GM23338 (cell line): ENCODE measurements around the gene OR51B2. TPM values are rescaled to one million over a fixed set of nuclear protein-coding genes. Genes with fewer than 3 reads are reported as not detected.
"Not testable (repeated sequence)": the region's sequence is repeated elsewhere in the genome, so short reads cannot be mapped to it uniquely, and the experiment has no call there.

ENCODE experiments used
- ATAC-seq: fragments of 200-7000 bp; cut with Tn5 transposase; 3 replicates; pipeline ENCODE4 v1.9.1; 2020
- DNase-seq: peaks from one replicate; pipeline ENCODE4 v3.0.0-alpha.2; 2015; ENCODE audit warnings: low spot score
- H2AFZ ChIP-seq: fragments of 200-600 bp; sonication (generic); 2 replicates; pipeline ENCODE4 v1.8.0; 2016; ENCODE audit warnings: antibody characterized with exemption, mild to moderate bottlenecking, moderate library complexity
- H3F3A ChIP-seq: fragments of 200-600 bp; sonication (generic); replicated peaks from 2 replicates; pipeline ENCODE4 v1.8.0; 2017; ENCODE audit warnings: antibody characterized with exemption, mixed run types, low read depth
- H3K27ac ChIP-seq: fragments of 200-600 bp; sonication (generic); 2 replicates; pipeline ENCODE4 v1.6.1; 2016; ENCODE audit warnings: low read depth
- H3K27me3 ChIP-seq: fragments of 200-600 bp; sonication (generic); 2 replicates; pipeline ENCODE4 v1.8.0; 2016; ENCODE audit warnings: mild to moderate bottlenecking, mixed run types, moderate library complexity; ENCODE audit not compliant: insufficient read depth
- H3K36me3 ChIP-seq: fragments of 200-600 bp; sonication (generic); 2 replicates; pipeline ENCODE4 v1.8.0; 2016; ENCODE audit warnings: mild to moderate bottlenecking; ENCODE audit not compliant: insufficient read depth
- H3K4me1 ChIP-seq: fragments of 200-600 bp; sonication (generic); 2 replicates; pipeline ENCODE4 v1.8.0; 2016; ENCODE audit warnings: mild to moderate bottlenecking, moderate library complexity; ENCODE audit not compliant: insufficient read depth
- H3K4me2 ChIP-seq: fragments of 200-600 bp; sonication (generic); 2 replicates; pipeline ENCODE4 v1.7.1; 2017; ENCODE audit warnings: mixed run types
- H3K4me3 ChIP-seq: fragments of 200-600 bp; sonication (generic); 2 replicates; pipeline ENCODE4 v1.6.1; 2016; ENCODE audit warnings: mixed run types
- H3K79me2 ChIP-seq: fragments of 200-600 bp; sonication (generic); replicated peaks from 2 replicates; pipeline ENCODE4 v1.8.0; 2017; ENCODE audit warnings: mild to moderate bottlenecking; ENCODE audit not compliant: insufficient read depth
- H3K9me2 ChIP-seq: fragments of 200-600 bp; sonication (generic); 2 replicates; pipeline ENCODE4 v1.8.0; 2017; ENCODE audit not compliant: insufficient read depth
- H4K20me1 ChIP-seq: fragments of 200-600 bp; sonication (generic); replicated peaks from 2 replicates; pipeline ENCODE4 v1.8.0; 2017; ENCODE audit warnings: mild to moderate bottlenecking; ENCODE audit not compliant: insufficient read depth
- H3K27ac Mint-ChIP-seq: 2 replicates; pipeline ENCODE4 v1.8.0; 2020; ENCODE audit warnings: inconsistent platforms, mild to moderate bottlenecking, moderate library complexity, mixed read lengths
- H3K27me3 Mint-ChIP-seq: 3 replicates; pipeline ENCODE4 v1.8.0; 2022; ENCODE audit warnings: low read depth, mild to moderate bottlenecking, moderate library complexity, mixed read lengths, inconsistent platforms; ENCODE audit not compliant: insufficient read depth, poor library complexity
- H3K36me3 Mint-ChIP-seq: 3 replicates; pipeline ENCODE4 v1.8.0; 2021; ENCODE audit warnings: low read depth, mild to moderate bottlenecking, inconsistent platforms, moderate library complexity, mixed read lengths
- H3K4me1 Mint-ChIP-seq: 3 replicates; pipeline ENCODE4 v1.8.0; 2020; ENCODE audit warnings: mild to moderate bottlenecking, inconsistent platforms, mixed read lengths
- H3K4me3 Mint-ChIP-seq: 3 replicates; pipeline ENCODE4 v1.8.0; 2021; ENCODE audit warnings: moderate library complexity, mild to moderate bottlenecking, inconsistent platforms, mixed read lengths
- H3K9me3 Mint-ChIP-seq: 3 replicates; pipeline ENCODE4 v1.8.0; 2020; ENCODE audit warnings: moderate library complexity, mild to moderate bottlenecking, inconsistent platforms, mixed read lengths
- CREB1 ChIP-seq: fragments of 250-450 bp; sonication (Bioruptor Pico); IDR thresholded peaks from 2 replicates; pipeline ENCODE4 v1.5.0; 2020; ENCODE audit warnings: low read depth, mild to moderate bottlenecking, moderate library complexity
- EZH2 ChIP-seq: fragments of 200-600 bp; sonication (generic); IDR thresholded peaks from one replicate; pipeline ENCODE4 v1.8.0; 2017; ENCODE audit warnings: antibody characterized with exemption, mild to moderate bottlenecking, low read depth; ENCODE audit not compliant: unreplicated experiment
- EZH2phosphoT487 ChIP-seq: fragments of 200-600 bp; sonication (generic); IDR thresholded peaks from one replicate; pipeline ENCODE4 v1.8.1; 2018; ENCODE audit warnings: antibody characterized with exemption; ENCODE audit not compliant: unreplicated experiment
- JUNB ChIP-seq: IDR thresholded peaks from one replicate; pipeline ENCODE4 v1.6.1; 2016; ENCODE audit warnings: antibody characterized with exemption; ENCODE audit not compliant: unreplicated experiment
- NANOG ChIP-seq: IDR thresholded peaks from 2 replicates; pipeline ENCODE4 v1.6.1; 2016; ENCODE audit warnings: antibody characterized with exemption, borderline replicate concordance
- POLR2AphosphoS5 ChIP-seq: IDR thresholded peaks from 2 replicates; pipeline ENCODE4 v1.6.1; 2016; ENCODE audit warnings: antibody characterized with exemption, low read depth
- REST ChIP-seq: IDR thresholded peaks from one replicate; pipeline ENCODE4 v1.6.1; 2018; ENCODE audit warnings: antibody characterized with exemption; ENCODE audit not compliant: unreplicated experiment
- STAT1 ChIP-seq: IDR thresholded peaks from one replicate; pipeline ENCODE4 v1.6.1; 2016; ENCODE audit warnings: antibody characterized with exemption; ENCODE audit not compliant: unreplicated experiment
- ZNF114 ChIP-seq: fragments of 250-450 bp; sonication (Bioruptor Pico); IDR thresholded peaks from 2 replicates; pipeline ENCODE4 v1.5.0; 2020; ENCODE audit warnings: mild to moderate bottlenecking, moderate library complexity
- ZNF331 ChIP-seq: fragments of 250-450 bp; sonication (Bioruptor Pico); IDR thresholded peaks from 2 replicates; pipeline ENCODE4 v1.5.0; 2020; ENCODE audit warnings: low read depth, mild to moderate bottlenecking, moderate library complexity
- polyA plus RNA-seq: library from polyadenylated mRNA; unstranded; fragments of >200 nt; fragmentation: Nextera tagmentation; extraction: Ambion mirVana; gene quantifications from 2 replicates; pipeline ENCODE4 v1.2.1, GENCODE V29; 2016
- total RNA-seq: library from RNA; depleted of rRNA; stranded (reverse); fragments of >200 nt; shearing (Covaris generic); gene quantifications from 2 replicates; pipeline ENCODE4 v1.2.3, GENCODE V29; 2014
- TF ChIP-seq, protein P1 (sequence below), 2 experiments: fragments of 200-600 bp in 1 of 2; sonication (generic) in 1 of 2; conservative IDR thresholded peaks; 2 replicates each; pipeline versions ENCODE4 v1.5.1 to v1.6.1; 2016 to 2017; ENCODE audit warnings: antibody characterized with exemption in 2 of 2, low read depth in 2 of 2, mild to moderate bottlenecking in 2 of 2, moderate library complexity in 1 of 2
- TF ChIP-seq, protein P2 (sequence below): IDR thresholded peaks from 2 replicates; pipeline ENCODE4 v1.6.1; 2016; ENCODE audit warnings: antibody characterized with exemption

OR51B2 gene
- total and polyA plus RNA-seq, 2 experiments from 2014 or later, result not detected

DNA sequence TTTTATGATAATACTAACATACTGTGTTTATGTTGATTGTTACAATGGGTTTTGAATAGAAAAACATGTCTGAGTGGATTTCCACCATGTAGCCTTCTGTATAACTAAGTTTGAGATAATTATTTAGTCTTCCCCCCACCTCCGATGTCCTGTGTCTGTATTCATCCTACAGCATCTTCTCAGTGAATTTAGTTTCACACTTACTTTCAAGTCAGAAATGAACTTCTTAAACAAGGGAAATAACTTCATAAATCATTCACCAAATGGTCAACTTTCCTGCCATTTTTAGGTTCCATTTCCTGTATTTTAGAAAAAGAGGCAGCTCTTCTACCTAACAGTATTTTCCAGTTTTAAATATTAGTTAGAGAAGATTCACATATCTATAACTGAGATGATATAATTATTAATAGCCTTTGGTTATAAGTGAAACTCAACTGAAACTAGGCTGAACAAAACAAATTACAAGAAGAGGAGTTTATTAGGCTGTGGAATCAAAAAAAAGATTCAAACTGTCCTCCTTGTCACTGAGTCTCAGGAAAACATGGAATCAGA is 15.8 kb upstream of the OR51B2 start:
- Mint-ChIP-seq H3K36me3 (no peaks in the 10 kb centered on the region), H3K9me3 (no peaks in the 10 kb centered on the region; the same call in 2 of the 3 replicates), H3K4me1 (peaks cover 7% of the 10 kb centered on the region), H3K27ac (no peak overlapping the region), H3K4me3 (no peak overlapping the region), H3K27me3 (no peaks in the 10 kb centered on the region)
- Histone ChIP-seq H3K27me3 (no peaks in the 10 kb centered on the region), H4K20me1 (no peaks in the 10 kb centered on the region), H3K9me2 (peaks cover 6% of the 10 kb centered on the region; the same call in 1 of the 2 replicates), H3F3A (no peaks in the 10 kb centered on the region), H3K27ac (no peak overlapping the region), H2AFZ (no peak overlapping the region), H3K36me3 (no peaks in the 10 kb centered on the region), H3K4me2 (no peak overlapping the region), H3K4me3 (no peak overlapping the region), H3K4me1 (no peaks in the 10 kb centered on the region; the same call in 1 of the 2 replicates), H3K79me2 (no peaks in the 10 kb centered on the region)
- no peak for DNase-seq
- ATAC-seq, result no peak
- no peak for TF ChIP-seq POLR2AphosphoS5
- no peak for TF ChIP-seq JUNB
- TF ChIP-seq EZH2phosphoT487, result no peak
- no peak for TF ChIP-seq CREB1 (CRISPR knock-in tag)

DNA sequence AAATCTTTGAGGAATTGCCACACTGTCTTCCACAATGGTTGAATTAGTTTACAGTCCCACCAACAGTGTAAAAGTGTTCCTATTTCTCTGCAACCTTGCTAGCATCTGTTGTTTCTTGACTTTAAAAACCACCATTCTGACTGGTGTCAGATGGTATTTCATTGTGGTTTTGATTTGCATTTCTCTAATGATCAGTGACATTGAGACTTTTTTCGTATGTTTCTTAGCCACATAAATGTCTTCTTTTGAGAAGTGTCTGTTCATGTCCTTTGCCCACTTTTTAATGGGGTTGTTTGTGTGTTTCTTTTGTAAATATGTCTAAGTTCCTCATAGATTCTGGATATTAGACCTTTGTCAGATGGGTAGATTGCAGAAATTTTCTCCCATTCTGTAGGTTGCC is 13.2 kb upstream of the OR51B2 start:
- H3K27ac Mint-ChIP-seq, DNase-seq, ATAC-seq, H3K27me3 Mint-ChIP-seq, H3K27ac ChIP-seq, H3K4me3 Mint-ChIP-seq, H3K36me3 ChIP-seq, H3K4me2 ChIP-seq, H3K79me2 ChIP-seq, H4K20me1 ChIP-seq, H3K4me1 Mint-ChIP-seq, H3K36me3 Mint-ChIP-seq, H3K4me3 ChIP-seq, H3F3A ChIP-seq, H3K9me2 ChIP-seq, H3K9me3 Mint-ChIP-seq, H3K4me1 ChIP-seq, H3K27me3 ChIP-seq, H2AFZ ChIP-seq: not testable (repeated sequence)

GRCh38 chr11:5336331-5336730 is 12.2 kb upstream of the OR51B2 start:
- no peaks in the 10 kb centered on the region for H3K4me1 ChIP-seq
- H3K4me3 ChIP-seq, result no peak overlapping the region
- no peak overlapping the region for H2AFZ ChIP-seq
- H3K4me3 Mint-ChIP-seq, result no peak overlapping the region
- DNase-seq (no peak), ATAC-seq (no peak)
- H3K9me2 ChIP-seq, result peaks cover 6% of the 10 kb centered on the region; the same call in 1 of the 2 replicates
- no peaks in the 10 kb centered on the region for H3K27me3 Mint-ChIP-seq
- no peak overlapping the region for H3K4me2 ChIP-seq
- H3K4me1 Mint-ChIP-seq, result no peaks in the 10 kb centered on the region
- no peaks in the 10 kb centered on the region for H3K27me3 ChIP-seq
- H3K9me3 Mint-ChIP-seq, result no peaks in the 10 kb centered on the region; the same call in 2 of the 3 replicates
- H3K79me2 ChIP-seq, result no peaks in the 10 kb centered on the region
- H3K27ac ChIP-seq, result no peak overlapping the region
- H3K27ac Mint-ChIP-seq, result no peak overlapping the region
- H3K36me3 ChIP-seq, result no peaks in the 10 kb centered on the region
- TF ChIP-seq EZH2, result no peak
- no peak for TF ChIP-seq POLR2AphosphoS5
- no peak for TF ChIP-seq NANOG
- TF ChIP-seq, protein P1, sequence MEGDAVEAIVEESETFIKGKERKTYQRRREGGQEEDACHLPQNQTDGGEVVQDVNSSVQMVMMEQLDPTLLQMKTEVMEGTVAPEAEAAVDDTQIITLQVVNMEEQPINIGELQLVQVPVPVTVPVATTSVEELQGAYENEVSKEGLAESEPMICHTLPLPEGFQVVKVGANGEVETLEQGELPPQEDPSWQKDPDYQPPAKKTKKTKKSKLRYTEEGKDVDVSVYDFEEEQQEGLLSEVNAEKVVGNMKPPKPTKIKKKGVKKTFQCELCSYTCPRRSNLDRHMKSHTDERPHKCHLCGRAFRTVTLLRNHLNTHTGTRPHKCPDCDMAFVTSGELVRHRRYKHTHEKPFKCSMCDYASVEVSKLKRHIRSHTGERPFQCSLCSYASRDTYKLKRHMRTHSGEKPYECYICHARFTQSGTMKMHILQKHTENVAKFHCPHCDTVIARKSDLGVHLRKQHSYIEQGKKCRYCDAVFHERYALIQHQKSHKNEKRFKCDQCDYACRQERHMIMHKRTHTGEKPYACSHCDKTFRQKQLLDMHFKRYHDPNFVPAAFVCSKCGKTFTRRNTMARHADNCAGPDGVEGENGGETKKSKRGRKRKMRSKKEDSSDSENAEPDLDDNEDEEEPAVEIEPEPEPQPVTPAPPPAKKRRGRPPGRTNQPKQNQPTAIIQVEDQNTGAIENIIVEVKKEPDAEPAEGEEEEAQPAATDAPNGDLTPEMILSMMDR (conservative IDR thresholded peaks at IDR 0.05; ENCODE audit: low read depth in 2 of 2), result no peak
- no peak for TF ChIP-seq ZNF331 (CRISPR knock-in tag)
- TF ChIP-seq EZH2phosphoT487, result no peak
- TF ChIP-seq STAT1, result no peak
- TF ChIP-seq, protein P2, sequence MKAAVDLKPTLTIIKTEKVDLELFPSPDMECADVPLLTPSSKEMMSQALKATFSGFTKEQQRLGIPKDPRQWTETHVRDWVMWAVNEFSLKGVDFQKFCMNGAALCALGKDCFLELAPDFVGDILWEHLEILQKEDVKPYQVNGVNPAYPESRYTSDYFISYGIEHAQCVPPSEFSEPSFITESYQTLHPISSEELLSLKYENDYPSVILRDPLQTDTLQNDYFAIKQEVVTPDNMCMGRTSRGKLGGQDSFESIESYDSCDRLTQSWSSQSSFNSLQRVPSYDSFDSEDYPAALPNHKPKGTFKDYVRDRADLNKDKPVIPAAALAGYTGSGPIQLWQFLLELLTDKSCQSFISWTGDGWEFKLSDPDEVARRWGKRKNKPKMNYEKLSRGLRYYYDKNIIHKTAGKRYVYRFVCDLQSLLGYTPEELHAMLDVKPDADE, result no peak
- no peak for TF ChIP-seq CREB1 (CRISPR knock-in tag)
- TF ChIP-seq JUNB, result no peak
- TF ChIP-seq ZNF114 (CRISPR knock-in tag), result no peak
- TF ChIP-seq REST, result no peak
- no peaks in the 10 kb centered on the region for H4K20me1 ChIP-seq
- H3F3A ChIP-seq, result no peaks in the 10 kb centered on the region
- no peaks in the 10 kb centered on the region for H3K36me3 Mint-ChIP-seq
